ENCODE results near the gene CFAP97D2.
"Not testable (repeated sequence)": the region's sequence is repeated elsewhere in the genome, so short reads cannot be mapped to it uniquely, and the experiment has no call there.

The CFAP97D2 gene

DNA sequence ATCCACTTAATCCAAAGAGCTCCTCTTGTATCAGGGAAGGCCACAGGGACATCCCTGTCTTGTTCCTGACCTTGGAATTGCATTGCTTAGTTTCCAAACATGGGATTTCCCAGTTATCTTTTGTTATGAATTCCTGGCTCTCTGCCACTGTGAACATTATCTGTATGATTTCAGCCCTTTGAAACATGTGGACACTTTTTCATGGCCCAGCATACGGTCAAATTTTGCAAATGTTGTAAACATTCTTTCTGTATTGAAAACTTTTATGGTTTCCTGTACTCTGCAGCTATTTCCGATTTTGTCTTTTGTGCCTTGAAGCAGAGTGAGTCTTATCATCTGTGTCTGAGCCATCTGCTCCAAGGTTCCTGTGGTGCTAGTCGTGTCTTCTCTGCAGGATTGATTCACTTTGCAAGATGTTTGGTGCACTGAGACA, 4.5 kb upstream of the CFAP97D2 start:
- H3K27me3 ChIP-seq (ENCODE audit: insufficient read depth, low read length), result no peaks in the 10 kb centered on the region
- no peaks in the 10 kb centered on the region for H3K36me3 ChIP-seq (ENCODE audit: insufficient read depth, low read length)
- peaks cover 10% of the 10 kb centered on the region for H3K4me1 ChIP-seq (ENCODE audit: insufficient read depth, low read length)
- no peak overlapping the region for H2AFZ ChIP-seq (ENCODE audit: low read depth, low read length)
- peaks cover 3% of the 10 kb centered on the region for H3K9me3 ChIP-seq (ENCODE audit: low read length)
- no peak overlapping the region for H3K4me3 ChIP-seq (ENCODE audit: low read length)

DNA sequence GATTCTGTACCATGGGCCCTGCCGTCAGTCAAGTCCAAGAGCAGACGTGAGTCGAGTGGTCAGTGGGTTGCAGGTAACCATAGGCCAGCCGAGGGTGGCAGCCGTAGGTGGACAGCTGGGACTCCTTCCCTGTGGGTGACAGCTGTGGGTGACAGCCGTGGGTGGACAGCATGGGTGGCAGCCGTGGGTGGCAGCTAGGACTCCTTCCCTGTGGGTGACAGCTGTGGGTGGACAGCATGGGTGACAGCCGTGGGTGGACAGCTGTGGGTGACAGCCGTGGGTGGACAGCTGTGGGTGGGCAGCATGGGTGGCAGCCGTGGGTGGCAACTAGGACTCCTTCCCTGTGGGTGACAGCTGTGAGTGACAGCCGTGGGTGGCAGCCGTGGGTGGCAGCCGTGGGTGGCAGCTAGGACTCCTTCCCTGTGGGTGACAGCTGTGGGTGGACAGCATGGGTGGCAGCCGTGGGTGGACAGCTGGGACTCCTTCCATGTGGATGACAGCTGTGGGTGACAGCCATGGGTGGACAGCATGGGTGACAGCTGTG, 2.6 kb upstream of the CFAP97D2 start:
- H2AFZ ChIP-seq (ENCODE audit: low read depth, low read length); H3K4me1 ChIP-seq (ENCODE audit: insufficient read depth, low read length); H3K4me3 ChIP-seq (ENCODE audit: low read length); H3K9me3 ChIP-seq (ENCODE audit: low read length); H3K36me3 ChIP-seq (ENCODE audit: insufficient read depth, low read length); H3K27me3 ChIP-seq (ENCODE audit: insufficient read depth, low read length): not testable (repeated sequence)

DNA sequence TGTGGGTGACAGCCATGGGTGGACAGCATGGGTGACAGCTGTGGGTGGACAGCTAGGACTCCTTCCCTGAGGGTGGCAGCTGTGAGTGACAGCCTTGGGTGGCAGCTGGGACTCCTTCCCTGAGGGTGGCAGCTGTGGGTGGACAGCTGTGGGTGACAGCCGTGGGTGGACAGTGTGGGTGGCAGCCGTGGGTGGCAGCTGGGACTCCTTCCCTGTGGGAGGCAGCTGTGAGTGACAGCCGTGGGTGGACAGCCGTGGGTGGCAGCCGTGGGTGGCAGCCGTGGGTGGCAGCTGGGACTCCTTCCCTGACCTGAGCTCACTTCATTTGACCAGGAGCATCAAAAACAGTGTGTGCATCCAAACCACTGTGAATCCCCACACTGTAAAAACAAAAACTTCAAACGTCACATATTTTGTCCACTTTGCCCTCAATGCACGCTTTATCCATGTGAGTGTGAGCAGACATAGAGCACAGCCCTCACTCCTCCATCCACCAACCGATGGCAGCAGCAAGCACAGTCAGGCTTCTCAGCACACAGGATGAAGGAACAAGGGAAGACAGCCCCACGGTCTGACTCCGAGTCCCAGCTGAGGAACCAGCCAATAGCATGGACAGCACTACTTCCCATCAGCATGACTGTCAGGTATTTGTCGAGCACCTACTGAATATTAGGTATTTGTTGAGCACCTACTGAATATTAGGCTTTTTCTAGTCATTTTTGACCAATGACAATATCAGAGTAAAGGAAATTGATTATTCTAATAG, 1.6 kb upstream of the CFAP97D2 start:
- Histone ChIP-seq H3K36me3 (ENCODE audit: insufficient read depth, low read length) (no peaks in the 10 kb centered on the region), H3K4me3 (ENCODE audit: low read length) (no peak overlapping the region), H3K9me3 (ENCODE audit: low read length) (peaks cover 3% of the 10 kb centered on the region), H3K4me1 (ENCODE audit: insufficient read depth, low read length) (peaks cover 10% of the 10 kb centered on the region), H2AFZ (ENCODE audit: low read depth, low read length) (no peak overlapping the region), H3K27me3 (ENCODE audit: insufficient read depth, low read length) (no peaks in the 10 kb centered on the region)

- Histone ChIP-seq H3K27me3 (ENCODE audit: insufficient read depth, low read length) (no peaks in the 10 kb centered on the region), H2AFZ (ENCODE audit: low read depth, low read length) (no peak overlapping the region), H3K4me1 (ENCODE audit: insufficient read depth, low read length) (no peaks in the 10 kb centered on the region), H3K4me3 (ENCODE audit: low read length) (no peak overlapping the region), H3K9me3 (ENCODE audit: low read length) (peaks cover 4% of the 10 kb centered on the region), H3K36me3 (ENCODE audit: insufficient read depth, low read length) (no peaks in the 10 kb centered on the region)
These were observed 6.3 kb downstream of the CFAP97D2 start for GRCh38 chr13:114185182-114185971.

DNA sequence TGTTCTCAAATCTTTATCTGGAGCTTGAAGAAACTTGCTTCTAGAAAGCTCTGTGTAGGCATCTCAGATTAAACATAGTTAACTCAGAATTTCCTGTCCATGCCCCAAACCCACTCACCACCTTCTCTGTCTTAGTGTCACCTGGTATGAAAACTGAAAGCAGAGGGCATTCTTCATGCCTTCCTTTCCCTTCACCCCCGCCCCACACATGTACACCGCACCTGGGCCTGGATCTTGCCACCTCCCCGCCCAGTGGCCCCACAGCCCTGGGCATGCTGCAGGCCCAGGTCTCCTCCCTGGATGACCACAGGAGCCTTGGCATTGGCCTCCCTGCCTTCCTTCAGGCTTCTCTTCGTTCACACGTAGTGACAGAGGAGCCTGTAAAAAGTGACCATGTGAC, 15.8 kb downstream of the CFAP97D2 start:
- Histone ChIP-seq H3K4me1 (ENCODE audit: insufficient read depth, low read length) (no peaks in the 10 kb centered on the region), H2AFZ (ENCODE audit: low read depth, low read length) (no peak overlapping the region), H3K4me3 (ENCODE audit: low read length) (no peak overlapping the region), H3K36me3 (ENCODE audit: insufficient read depth, low read length) (no peaks in the 10 kb centered on the region), H3K27me3 (ENCODE audit: insufficient read depth, low read length) (no peaks in the 10 kb centered on the region), H3K9me3 (ENCODE audit: low read length) (peaks cover under 1% of the 10 kb centered on the region)

GRCh38 chr13:114196629-114197028, 17.6 kb downstream of the CFAP97D2 start:
- Histone ChIP-seq H3K4me3 (ENCODE audit: low read length) (no peak overlapping the region), H3K36me3 (ENCODE audit: insufficient read depth, low read length) (no peaks in the 10 kb centered on the region), H3K4me1 (ENCODE audit: insufficient read depth, low read length) (no peaks in the 10 kb centered on the region), H3K9me3 (ENCODE audit: low read length) (peaks cover 3% of the 10 kb centered on the region), H3K27me3 (ENCODE audit: insufficient read depth, low read length) (no peaks in the 10 kb centered on the region), H2AFZ (ENCODE audit: low read depth, low read length) (no peak overlapping the region)

GRCh38 chr13:114198556-114198955, 19.5 kb downstream of the CFAP97D2 start:
- peaks cover 5% of the 10 kb centered on the region for H3K9me3 ChIP-seq (ENCODE audit: low read length)
- no peaks in the 10 kb centered on the region for H3K27me3 ChIP-seq (ENCODE audit: insufficient read depth, low read length)
- no peak overlapping the region for H3K4me3 ChIP-seq (ENCODE audit: low read length)
- no peaks in the 10 kb centered on the region for H3K36me3 ChIP-seq (ENCODE audit: insufficient read depth, low read length)
- H3K4me1 ChIP-seq (ENCODE audit: insufficient read depth, low read length), result no peaks in the 10 kb centered on the region
- no peak overlapping the region for H2AFZ ChIP-seq (ENCODE audit: low read depth, low read length)

- H3K27me3 ChIP-seq (ENCODE audit: insufficient read depth, low read length); H3K4me1 ChIP-seq (ENCODE audit: insufficient read depth, low read length); H3K4me3 ChIP-seq (ENCODE audit: low read length); H3K36me3 ChIP-seq (ENCODE audit: insufficient read depth, low read length); H3K9me3 ChIP-seq (ENCODE audit: low read length); H2AFZ ChIP-seq (ENCODE audit: low read depth, low read length): not testable (repeated sequence)
These were observed 20.5 kb downstream of the CFAP97D2 start for GRCh38 chr13:114199526-114199925.

- Histone ChIP-seq H3K27me3 (ENCODE audit: insufficient read depth, low read length) (no peaks in the 10 kb centered on the region), H2AFZ (ENCODE audit: low read depth, low read length) (no peak overlapping the region), H3K9me3 (ENCODE audit: low read length) (peaks cover 5% of the 10 kb centered on the region), H3K4me3 (ENCODE audit: low read length) (no peak overlapping the region), H3K4me1 (ENCODE audit: insufficient read depth, low read length) (no peaks in the 10 kb centered on the region), H3K36me3 (ENCODE audit: insufficient read depth, low read length) (no peaks in the 10 kb centered on the region)
These were observed 20.9 kb downstream of the CFAP97D2 start for GRCh38 chr13:114199954-114200353.

GRCh38 chr13:114200399-114200911, 21.4 kb downstream of the CFAP97D2 start:
- Histone ChIP-seq H3K36me3 (ENCODE audit: insufficient read depth, low read length) (no peaks in the 10 kb centered on the region), H3K4me3 (ENCODE audit: low read length) (no peak overlapping the region), H3K9me3 (ENCODE audit: low read length) (peaks cover 5% of the 10 kb centered on the region)

DNA sequence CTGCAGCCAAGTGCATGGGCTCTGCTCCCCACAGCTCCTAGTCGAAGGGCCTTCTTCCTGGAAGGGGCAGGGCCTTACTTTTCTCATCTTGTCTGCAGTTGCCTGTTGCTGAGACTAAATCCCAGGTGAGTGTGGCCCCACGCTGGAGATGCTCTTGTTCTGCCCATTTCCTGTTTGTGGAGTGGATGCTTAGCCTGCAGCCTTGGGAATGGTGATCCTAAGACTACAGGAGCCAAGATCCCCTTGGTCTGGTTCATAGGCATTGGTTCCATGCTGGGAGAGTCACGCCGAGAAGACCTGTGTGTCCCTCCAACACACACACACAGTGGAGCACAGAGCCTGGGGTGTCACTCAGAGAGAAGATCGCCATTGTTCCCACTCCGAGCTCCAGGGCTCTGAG, 23.5 kb downstream of the CFAP97D2 start:
- H3K4me1 ChIP-seq (ENCODE audit: insufficient read depth, low read length), result no peaks in the 10 kb centered on the region
- H3K9me3 ChIP-seq (ENCODE audit: low read length), result peaks cover 8% of the 10 kb centered on the region
- H3K36me3 ChIP-seq (ENCODE audit: insufficient read depth, low read length), result no peaks in the 10 kb centered on the region
- H3K27me3 ChIP-seq (ENCODE audit: insufficient read depth, low read length), result no peaks in the 10 kb centered on the region
- no peak overlapping the region for H3K4me3 ChIP-seq (ENCODE audit: low read length)
- H2AFZ ChIP-seq (ENCODE audit: low read depth, low read length), result no peak overlapping the region

More at GRCh38 chr13:114200399-114200911, 21.4 kb downstream of the CFAP97D2 start:
- Histone ChIP-seq H3K27me3 (ENCODE audit: insufficient read depth, low read length) (no peaks in the 10 kb centered on the region), H2AFZ (ENCODE audit: low read depth, low read length) (no peak overlapping the region), H3K4me1 (ENCODE audit: insufficient read depth, low read length) (no peaks in the 10 kb centered on the region)

DNA sequence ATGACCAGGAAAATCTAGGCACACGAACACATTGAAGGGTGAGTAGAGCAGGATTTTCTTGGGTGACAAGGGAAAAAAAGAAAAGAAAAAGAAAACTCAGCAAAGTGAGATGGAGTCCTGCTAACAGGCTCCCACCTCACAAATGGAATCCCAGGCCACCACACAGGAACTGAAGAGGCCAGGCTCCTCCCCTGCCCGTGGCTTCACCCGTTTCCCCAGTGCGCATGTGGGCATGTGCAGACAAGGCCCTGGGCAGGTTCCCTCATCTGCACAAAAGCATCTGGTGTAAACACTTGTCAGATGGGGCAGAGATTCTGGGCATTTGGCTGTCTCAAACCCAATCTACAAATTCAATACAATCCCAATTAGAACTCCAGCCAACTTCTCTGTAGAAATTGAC, 24.5 kb downstream of the CFAP97D2 start:
- H3K27me3 ChIP-seq (ENCODE audit: insufficient read depth, low read length), result no peaks in the 10 kb centered on the region
- no peaks in the 10 kb centered on the region for H3K4me1 ChIP-seq (ENCODE audit: insufficient read depth, low read length)
- H2AFZ ChIP-seq (ENCODE audit: low read depth, low read length), result no peak overlapping the region
- no peak overlapping the region for H3K4me3 ChIP-seq (ENCODE audit: low read length)
- peaks cover 8% of the 10 kb centered on the region for H3K9me3 ChIP-seq (ENCODE audit: low read length)
- H3K36me3 ChIP-seq (ENCODE audit: insufficient read depth, low read length), result no peaks in the 10 kb centered on the region

- H3K4me3 ChIP-seq (ENCODE audit: low read length), result no peak overlapping the region
- H3K36me3 ChIP-seq (ENCODE audit: insufficient read depth, low read length), result no peaks in the 10 kb centered on the region
- peaks cover 10% of the 10 kb centered on the region for H3K9me3 ChIP-seq (ENCODE audit: low read length)
- no peaks in the 10 kb centered on the region for H3K4me1 ChIP-seq (ENCODE audit: insufficient read depth, low read length)
- H3K27me3 ChIP-seq (ENCODE audit: insufficient read depth, low read length), result no peaks in the 10 kb centered on the region
- H2AFZ ChIP-seq (ENCODE audit: low read depth, low read length), result no peak overlapping the region
These were observed 25.8 kb downstream of the CFAP97D2 start for GRCh38 chr13:114204894-114205293.
